Fibroblast of upper back skin (primary cell): ENCODE data around the gene ITGA4.

Source experiments
- DNase-seq: peaks from one replicate; pipeline ENCODE4 v3.0.0-alpha.2; 2013

Gene ITGA4

DNA sequence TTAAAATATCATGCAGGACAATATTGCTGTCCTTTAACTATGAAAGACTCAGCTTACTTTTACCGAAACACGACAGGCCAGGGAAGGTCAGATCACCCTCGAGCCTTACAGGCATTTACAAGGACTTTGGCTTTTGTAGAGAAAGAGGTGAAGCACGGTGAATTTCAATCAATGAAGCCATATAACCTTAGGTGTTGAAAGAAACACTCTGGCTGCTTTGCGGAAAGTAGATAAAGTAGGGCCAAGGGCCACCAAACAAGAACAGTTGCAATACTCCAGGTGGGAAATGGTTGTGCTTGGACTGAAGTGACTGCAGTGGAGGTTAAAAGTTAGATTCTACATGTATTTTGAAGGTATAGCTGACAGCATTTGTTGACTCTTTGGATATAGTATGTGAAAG lies 119.2 kb downstream of the ITGA4 start:
- DNase-seq: no peak

DNA sequence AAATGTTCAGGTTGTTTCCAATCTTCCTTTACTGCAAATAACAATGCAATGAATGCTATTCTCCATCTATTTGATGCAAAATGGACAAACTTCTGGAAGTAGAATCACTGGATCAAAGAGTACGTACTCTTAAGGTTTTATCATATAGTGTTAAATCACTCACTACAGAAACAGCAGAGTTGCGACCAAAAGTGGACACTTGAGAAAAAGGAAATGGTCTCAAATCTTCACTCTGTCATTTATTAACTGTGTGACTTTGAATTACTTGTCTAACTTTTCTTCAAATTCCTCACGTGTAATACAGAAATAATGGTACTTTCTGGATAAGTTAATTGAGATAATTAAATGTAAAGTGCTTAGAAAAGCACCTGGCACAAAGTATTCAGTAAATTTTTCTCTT lies 121.6 kb downstream of the ITGA4 start:
- no peak for DNase-seq

DNA sequence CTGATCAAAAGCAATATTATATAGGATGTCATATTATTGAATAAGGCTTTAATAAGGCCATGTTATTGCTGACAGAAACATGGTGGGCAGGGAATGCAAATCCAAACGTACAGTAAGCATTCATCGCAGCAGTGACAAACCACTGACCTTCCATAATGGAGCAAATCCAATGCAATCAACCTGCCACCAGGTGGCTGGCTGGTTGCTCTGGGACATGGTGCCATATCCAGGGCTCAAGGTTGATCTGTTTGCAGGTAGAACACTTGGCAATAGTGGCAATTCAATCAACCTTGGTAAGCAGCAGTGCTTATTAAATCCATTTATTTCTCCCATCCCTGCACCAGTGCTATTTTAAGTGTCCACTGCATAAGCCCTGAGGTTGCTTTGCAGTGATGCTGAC lies 124.3 kb downstream of the ITGA4 start:
- DNase-seq: no peak

DNA sequence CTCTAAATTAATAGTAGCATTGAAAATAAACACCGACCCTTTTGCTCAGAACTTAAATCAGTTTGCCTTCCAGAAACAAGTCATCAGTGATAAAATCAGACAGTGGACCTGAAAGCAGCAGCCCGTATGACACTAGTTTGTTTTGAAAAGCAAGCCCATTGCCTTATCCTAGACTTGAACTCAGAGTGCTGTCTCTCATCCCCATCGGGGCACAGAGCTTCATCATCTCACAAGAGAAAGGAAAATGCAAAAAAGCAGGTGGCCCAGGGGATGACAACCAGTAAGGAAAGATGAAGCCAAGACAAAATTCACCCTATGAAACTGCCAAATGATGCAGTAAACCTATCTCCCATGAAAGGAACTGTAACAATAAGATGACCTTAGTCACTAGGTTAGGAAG lies 128.5 kb downstream of the ITGA4 start:
- DNase-seq: no peak
